Urinary bladder (tissue), 4 donors: ENCODE results near the gene CCZ1B. TPM values are rescaled to one million over a fixed set of nuclear protein-coding genes. Genes with fewer than 3 reads are reported as not detected.
"Not testable (repeated sequence)": the region's sequence is repeated elsewhere in the genome, so short reads cannot be mapped to it uniquely, and the experiment has no call there.

Source experiments
- DNase-seq: peaks from one replicate; pipeline ENCODE4 v3.0.0-alpha.2; 2015; ENCODE audit errors: extremely low spot score
- H3K27ac ChIP-seq: one replicate; pipeline ENCODE4 v1.5.1; 2013; ENCODE audit warnings: low read depth, mild to moderate bottlenecking, moderate library complexity
- H3K36me3 ChIP-seq: one replicate; pipeline ENCODE4 v1.6.1; 2013; ENCODE audit warnings: mild to moderate bottlenecking, moderate library complexity; ENCODE audit not compliant: insufficient read depth
- H3K4me1 ChIP-seq: one replicate; pipeline ENCODE4 v1.6.1; 2013; ENCODE audit warnings: mild to moderate bottlenecking, moderate library complexity; ENCODE audit not compliant: insufficient read depth
- H3K4me3 ChIP-seq: one replicate; pipeline ENCODE4 v1.5.1; 2013; ENCODE audit warnings: low read depth, low read length
- WGBS: extraction: QIAGEN DNeasy Blood & Tissue Kit; methylation state at CpG from one replicate; pipeline ENCODE4 v1.1.7; 2013; 5-methylcytosine and 5-hydroxymethylcytosine counted together
- polyA plus RNA-seq: library from polyadenylated mRNA; stranded (reverse); fragments of 200-250 nt; gene quantifications from one replicate; pipeline ENCODE4 v1.2.3, GENCODE V29; 2013
- total RNA-seq: library from RNA; depleted of rRNA; stranded (reverse); fragments of >200 nt; gene quantifications from one replicate; pipeline ENCODE4 v1.2.3, GENCODE V29; 2014
- donor health status: healthy with polysubstance abuse.
- donor health status: healthy.

Gene CCZ1B
- total and polyA plus RNA-seq, 2 donors, result 21.1 to 147 TPM

DNA sequence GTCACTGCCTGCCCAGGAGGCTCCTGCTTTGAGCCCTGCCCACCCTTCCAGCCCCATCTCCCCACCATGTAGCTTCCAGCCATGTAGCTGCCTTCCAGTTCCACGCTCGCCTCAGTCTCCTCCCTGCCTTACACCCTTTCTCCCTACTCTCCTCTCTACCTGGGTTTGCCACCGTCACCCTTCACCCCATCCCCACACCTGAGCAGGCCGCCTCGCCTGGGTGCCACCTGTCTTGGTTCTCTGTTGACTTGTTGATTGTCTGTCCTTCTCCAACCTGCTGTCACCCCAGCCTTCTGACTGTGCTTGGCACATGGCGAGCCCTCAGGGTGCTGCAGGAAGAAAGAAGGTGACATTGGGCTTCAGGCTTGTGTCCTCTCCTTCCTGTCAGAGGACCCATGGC is 75.9 kb downstream of the CCZ1B start:
- not testable (repeated sequence) for H3K27ac ChIP-seq, DNase-seq, H3K4me3 ChIP-seq, H3K4me1 ChIP-seq, H3K36me3 ChIP-seq
- WGBS, result 96% methylated on average over 3 of the region's 6 CpGs

DNA sequence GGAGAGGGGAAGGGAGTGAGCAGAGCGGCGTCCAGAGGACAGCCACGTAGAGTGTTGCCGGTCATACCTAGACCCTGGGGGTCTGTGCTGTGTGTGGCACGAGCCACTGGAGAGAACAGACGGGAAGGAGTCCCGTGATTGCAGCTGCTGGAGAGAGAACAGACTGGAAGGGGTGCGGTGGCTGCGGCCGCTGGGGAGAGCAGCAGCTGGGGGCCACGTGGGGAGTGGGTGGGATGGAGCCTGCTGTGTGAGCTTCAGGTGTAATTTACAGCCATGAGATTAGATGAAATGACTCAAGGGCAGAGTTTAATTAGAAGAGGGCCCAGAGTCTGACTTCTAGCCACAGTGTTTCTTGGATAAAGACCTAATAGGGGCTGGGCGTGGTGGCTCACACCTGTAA is 76.7 kb downstream of the CCZ1B start:
- not testable (repeated sequence) for H3K4me1 ChIP-seq, H3K4me3 ChIP-seq, DNase-seq, H3K36me3 ChIP-seq, H3K27ac ChIP-seq
- 93% methylated on average over 6 of the region's 12 CpGs for WGBS

Other genes starting within 250 kb of the CCZ1B start
- 52.0 TPM for gene ZDHHC4, start 248.8 kb downstream of the CCZ1B start, total RNA-seq
- gene ZDHHC4, start 248.8 kb downstream of the CCZ1B start, polyA plus RNA-seq, result 54.6 TPM
- gene INTS15, start 236.3 kb downstream of the CCZ1B start, total RNA-seq, result 11.6 TPM
- gene INTS15, start 236.3 kb downstream of the CCZ1B start, polyA plus RNA-seq, result 24.6 TPM
- 6.6 TPM for gene ZNF853, start 210.7 kb downstream of the CCZ1B start, total RNA-seq
- 13.2 TPM for gene ZNF853, start 210.7 kb downstream of the CCZ1B start, polyA plus RNA-seq
- 11.6 TPM for gene ZNF316, start 189.0 kb downstream of the CCZ1B start, total RNA-seq
- gene ZNF316, start 189.0 kb downstream of the CCZ1B start, polyA plus RNA-seq, result 20.5 TPM
- 48.9 TPM for gene ZNF12, start 119.3 kb downstream of the CCZ1B start, total RNA-seq
- 12.8 TPM for gene ZNF12, start 119.3 kb downstream of the CCZ1B start, polyA plus RNA-seq
- gene RSPH10B2, start 72.2 kb downstream of the CCZ1B start, total RNA-seq, result 0.53 TPM
- gene RSPH10B2, start 72.2 kb downstream of the CCZ1B start, polyA plus RNA-seq, result not detected